Thymus (tissue), 11 donors: ENCODE measurements around the gene PRPF38A. TPM values are rescaled to one million over a fixed set of nuclear protein-coding genes. Genes with fewer than 3 reads are reported as not detected.

Source experiments
- DNase-seq, 9 donors: peaks; one replicate each; pipeline ENCODE4 v3.0.0-alpha.2; 2013; ENCODE audit warnings: low spot score in 9 of 9, low read depth in 6 of 9, missing footprints in 1 of 9
- H3K27ac ChIP-seq, 2 donors: one replicate each; pipeline ENCODE4 v1.5.1; 2013; ENCODE audit warnings: control low read depth in 1 of 2, low read depth in 1 of 2, low read length in 1 of 2, mild to moderate bottlenecking in 1 of 2, moderate library complexity in 1 of 2
- H3K27me3 ChIP-seq, 2 donors: one replicate each; pipeline ENCODE4 v1.5.1; 2013; ENCODE audit warnings: low read length in 1 of 2; ENCODE audit not compliant: control insufficient read depth in 2 of 2, insufficient read depth in 1 of 2
- H3K36me3 ChIP-seq, 2 donors: one replicate each; pipeline ENCODE4 v1.5.1; 2013; ENCODE audit warnings: low read length in 1 of 2, mild to moderate bottlenecking in 1 of 2, moderate library complexity in 1 of 2; ENCODE audit not compliant: control insufficient read depth in 2 of 2, insufficient read depth in 2 of 2
- H3K4me1 ChIP-seq, 2 donors: one replicate each; pipeline ENCODE4 v1.5.1; 2013; ENCODE audit warnings: low read length in 2 of 2; ENCODE audit not compliant: control insufficient read depth in 2 of 2, insufficient read depth in 2 of 2
- H3K4me3 ChIP-seq, 2 donors: one replicate each; pipeline ENCODE4 v1.5.1; 2013; ENCODE audit warnings: low read length in 2 of 2, control low read depth in 1 of 2, mild to moderate bottlenecking in 1 of 2
- H3K9me3 ChIP-seq, 2 donors: one replicate each; pipeline ENCODE4 v1.5.1; 2013; ENCODE audit warnings: low read length in 1 of 2, mild to moderate bottlenecking in 1 of 2; ENCODE audit not compliant: control insufficient read depth in 2 of 2, insufficient read depth in 1 of 2
- WGBS: extraction: QIAGEN DNeasy Blood & Tissue Kit; methylation state at CpG from one replicate; pipeline ENCODE4 v1.1.7; 2013; 5-methylcytosine and 5-hydroxymethylcytosine counted together
- polyA plus RNA-seq: library from polyadenylated mRNA; stranded (reverse); fragments of 200-250 nt; gene quantifications from one replicate; pipeline ENCODE4 v1.2.3, GENCODE V29; 2013
- total RNA-seq: library from RNA; stranded (reverse); fragments of 120-200 nt; gene quantifications from one replicate; pipeline ENCODE4 v1.2.4, GENCODE V29; 2013
- donor health status: healthy.

The PRPF38A gene
- total and polyA plus RNA-seq, 2 donors: 25.4 to 39.4 TPM

GRCh38 chr1:52460694-52461093, 56.3 kb downstream of the PRPF38A start:
- H3K36me3 ChIP-seq: peaks cover 9 to 11% of the 10 kb centered on the region in 2 donors
- no peaks in the 10 kb centered on the region for H3K9me3 ChIP-seq
- no peaks in the 10 kb centered on the region for H3K27me3 ChIP-seq
- 98% methylated on average over 1 of the region's 1 CpG for WGBS
- H3K4me1 ChIP-seq: no peaks in the 10 kb centered on the region
- no peak overlapping the region for H3K4me3 ChIP-seq
- no peak overlapping the region for H3K27ac ChIP-seq
- no peak for DNase-seq

GRCh38 chr1:52461821-52462220, 57.4 kb downstream of the PRPF38A start:
- Histone ChIP-seq H3K27ac (no peak overlapping the region), H3K4me1 (no peaks in the 10 kb centered on the region), H3K9me3 (no peaks in the 10 kb centered on the region), H3K36me3 (peaks cover 9 to 11% of the 10 kb centered on the region in 2 donors), H3K4me3 (no peak overlapping the region), H3K27me3 (no peaks in the 10 kb centered on the region)
- 100% methylated on average over 1 of the region's 1 CpG for WGBS
- no peak for DNase-seq

DNA sequence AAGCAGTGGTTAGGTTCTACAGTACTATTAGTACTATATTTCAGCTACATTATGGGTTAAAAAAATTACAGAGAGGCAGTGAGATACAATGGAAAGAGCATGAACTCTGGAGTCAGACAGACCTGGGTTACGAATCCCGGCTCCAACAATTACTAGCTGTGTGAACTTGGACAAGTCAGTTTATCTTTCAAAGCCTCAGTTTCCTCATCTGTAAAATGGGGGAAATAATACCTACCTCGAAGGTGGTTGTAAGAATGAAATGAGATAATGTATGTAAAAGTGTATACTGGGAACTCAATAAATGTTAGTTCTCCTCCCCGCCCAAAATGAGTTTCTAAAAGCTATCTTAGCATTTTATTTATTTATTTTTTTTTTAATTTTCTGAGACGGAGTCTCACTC, 59.5 kb downstream of the PRPF38A start:
- peaks cover 6 to 11% of the 10 kb centered on the region in 2 donors for H3K36me3 ChIP-seq
- H3K27ac ChIP-seq: no peak overlapping the region
- no peak for DNase-seq
- WGBS: 98% methylated on average over 5 of the region's 5 CpGs
- no peaks in the 10 kb centered on the region for H3K27me3 ChIP-seq
- no peaks in the 10 kb centered on the region for H3K9me3 ChIP-seq
- H3K4me3 ChIP-seq: no peak overlapping the region
- H3K4me1 ChIP-seq: no peaks in the 10 kb centered on the region

DNA sequence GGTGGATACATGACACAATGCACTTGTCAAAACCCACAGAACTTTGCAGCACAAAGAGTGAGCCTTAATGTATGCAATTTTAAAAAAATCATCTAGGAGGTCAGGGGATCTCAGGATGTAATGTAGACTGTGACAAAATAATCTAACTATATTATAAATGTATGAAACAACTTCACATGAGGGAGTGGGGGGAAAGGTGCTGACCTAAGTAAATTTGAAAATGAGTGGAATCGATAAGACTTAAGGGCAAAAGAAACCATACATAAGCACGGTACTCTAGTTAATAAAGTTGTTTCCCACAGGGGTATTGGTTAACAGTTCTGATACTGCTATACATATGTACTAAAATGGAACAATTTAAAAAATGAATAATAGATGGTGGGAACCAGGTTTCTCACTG, 64.7 kb downstream of the PRPF38A start:
- H3K27me3 ChIP-seq: no peaks in the 10 kb centered on the region
- H3K4me1 ChIP-seq: no peaks in the 10 kb centered on the region
- no peak for DNase-seq
- WGBS: 99% methylated on average over 2 of the region's 2 CpGs
- H3K27ac ChIP-seq: no peak overlapping the region
- peaks cover 0 to 8% of the 10 kb centered on the region in 2 donors for H3K36me3 ChIP-seq
- H3K4me3 ChIP-seq: no peak overlapping the region
- H3K9me3 ChIP-seq: no peaks in the 10 kb centered on the region

Other genes with a start within 250 kb of the PRPF38A start
- gene CC2D1B, start 38.4 kb upstream of the PRPF38A start, total RNA-seq: 19.4 TPM
- 36.4 TPM for gene CC2D1B, start 38.4 kb upstream of the PRPF38A start, polyA plus RNA-seq
- 15.0 TPM for gene ORC1, start 179 bp upstream of the PRPF38A start, total RNA-seq
- 0.96 TPM for gene ORC1, start 179 bp upstream of the PRPF38A start, polyA plus RNA-seq
- gene TUT4, start 148.5 kb downstream of the PRPF38A start, total RNA-seq: 40.2 TPM
- 91.7 TPM for gene TUT4, start 148.5 kb downstream of the PRPF38A start, polyA plus RNA-seq
- 30.9 TPM for gene GPX7, start 197.8 kb downstream of the PRPF38A start, total RNA-seq
- gene GPX7, start 197.8 kb downstream of the PRPF38A start, polyA plus RNA-seq: 22.2 TPM
- 0.61 TPM for gene SHISAL2A, start 228.6 kb downstream of the PRPF38A start, total RNA-seq
- gene SHISAL2A, start 228.6 kb downstream of the PRPF38A start, polyA plus RNA-seq: 2.6 TPM